ENCODE data around the gene SAFB2. TPM values are rescaled to one million over a fixed set of nuclear protein-coding genes. Genes with fewer than 3 reads are reported as not detected.
A peak's percentile ranks its signal among the peaks of the same experiment; 100 is the strongest.
"Not testable (repeated sequence)": the region's sequence is repeated elsewhere in the genome, so short reads cannot be mapped to it uniquely, and the experiment has no call there.

SAFB2 gene
- total RNA-seq, 1 experiment from 2014 or later: 14.9 TPM

GRCh38 chr19:5632657-5633056, 10.1 kb upstream of the SAFB2 start:
- no peak for DNase-seq (ENCODE audit: low read depth)

GRCh38 chr19:5632241-5632612, 9.7 kb upstream of the SAFB2 start:
- no peak for DNase-seq (ENCODE audit: low read depth)

- DNase-seq (ENCODE audit: low read depth): no peak
Observed at GRCh38 chr19:5631567-5632240, 9.1 kb upstream of the SAFB2 start.

GRCh38 chr19:5628919-5629481, 6.4 kb upstream of the SAFB2 start:
- no peak for DNase-seq (ENCODE audit: low read depth)

- DNase-seq (ENCODE audit: low read depth): no peak
Observed at GRCh38 chr19:5628461-5628860, 5.9 kb upstream of the SAFB2 start.

GRCh38 chr19:5627395-5627904, 4.9 kb upstream of the SAFB2 start:
- DNase-seq (ENCODE audit: low read depth): peak; percentile 22

GRCh38 chr19:5625641-5626040, 3.1 kb upstream of the SAFB2 start:
- DNase-seq (ENCODE audit: low read depth): no peak

GRCh38 chr19:5624741-5625278, 2.2 kb upstream of the SAFB2 start:
- DNase-seq (ENCODE audit: low read depth): no peak

- DNase-seq (ENCODE audit: low read depth): peak; percentile 47
Observed at GRCh38 chr19:5624018-5624663, 1.6 kb upstream of the SAFB2 start.

- DNase-seq (ENCODE audit: low read depth): no peak
Observed at GRCh38 chr19:5623397-5624017, 931 bp upstream of the SAFB2 start.

GRCh38 chr19:5621945-5622464, 571 bp downstream of the SAFB2 start:
- DNase-seq (ENCODE audit: low read depth): peak; percentile 20

GRCh38 chr19:5621311-5621944, 1.1 kb downstream of the SAFB2 start:
- no peak for DNase-seq (ENCODE audit: low read depth)

- DNase-seq (ENCODE audit: low read depth): no peak
Observed at GRCh38 chr19:5619946-5620345, 2.6 kb downstream of the SAFB2 start.

- no peak for DNase-seq (ENCODE audit: low read depth)
Observed at GRCh38 chr19:5618591-5618990, 4.0 kb downstream of the SAFB2 start.

GRCh38 chr19:5617080-5617479, 5.5 kb downstream of the SAFB2 start:
- no peak for DNase-seq (ENCODE audit: low read depth)

GRCh38 chr19:5615756-5616327, 6.7 kb downstream of the SAFB2 start:
- no peak for DNase-seq (ENCODE audit: low read depth)

- DNase-seq (ENCODE audit: low read depth): no peak
Observed at GRCh38 chr19:5612891-5613865, 9.4 kb downstream of the SAFB2 start.

- DNase-seq (ENCODE audit: low read depth): no peak
Observed at GRCh38 chr19:5609881-5610448, 12.6 kb downstream of the SAFB2 start.

- DNase-seq (ENCODE audit: low read depth): not testable (repeated sequence)
Observed at GRCh38 chr19:5608766-5609165, 13.8 kb downstream of the SAFB2 start.

GRCh38 chr19:5608291-5608690, 14.3 kb downstream of the SAFB2 start:
- DNase-seq (ENCODE audit: low read depth): no peak
